OCI-LY7 (cell line): ENCODE measurements around the gene CATSPER4.

Source experiments
- EZH2phosphoT487 ChIP-seq: fragments of 200-600 bp; sonication (generic); IDR thresholded peaks from 2 replicates; pipeline ENCODE4 v1.6.1; 2018; ENCODE audit warnings: low read depth, borderline replicate concordance, mild to moderate bottlenecking, mixed run types, antibody characterized with exemption, low read length, moderate library complexity, mixed read lengths
- TF ChIP-seq, protein P1 (sequence below): fragments of 200-600 bp; sonication (generic); conservative IDR thresholded peaks from 2 replicates; pipeline ENCODE4 v1.5.1; 2014; ENCODE audit warnings: mild to moderate bottlenecking, antibody characterized with exemption, low read length, moderate library complexity, mixed read lengths

DNA sequence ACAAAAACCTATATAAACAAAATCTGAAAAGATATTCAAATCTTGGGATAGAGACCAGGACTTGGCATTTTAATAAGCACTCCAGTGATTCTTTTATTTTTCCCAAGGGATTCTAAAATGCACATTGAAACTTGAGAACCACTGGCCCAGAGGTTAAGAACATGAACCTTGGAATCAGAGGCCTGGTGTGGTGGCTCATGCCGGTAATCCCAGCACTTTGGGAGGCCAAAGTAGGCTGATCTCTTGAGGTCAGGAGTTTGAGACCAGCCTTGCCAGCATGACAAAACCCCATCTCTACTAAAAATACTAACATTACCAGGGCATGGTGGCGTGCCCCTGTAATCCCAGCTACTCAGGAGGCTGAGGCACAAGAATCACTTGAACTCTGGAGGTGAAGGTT, 30.7 kb downstream of the CATSPER4 start:
- TF ChIP-seq, protein P1, sequence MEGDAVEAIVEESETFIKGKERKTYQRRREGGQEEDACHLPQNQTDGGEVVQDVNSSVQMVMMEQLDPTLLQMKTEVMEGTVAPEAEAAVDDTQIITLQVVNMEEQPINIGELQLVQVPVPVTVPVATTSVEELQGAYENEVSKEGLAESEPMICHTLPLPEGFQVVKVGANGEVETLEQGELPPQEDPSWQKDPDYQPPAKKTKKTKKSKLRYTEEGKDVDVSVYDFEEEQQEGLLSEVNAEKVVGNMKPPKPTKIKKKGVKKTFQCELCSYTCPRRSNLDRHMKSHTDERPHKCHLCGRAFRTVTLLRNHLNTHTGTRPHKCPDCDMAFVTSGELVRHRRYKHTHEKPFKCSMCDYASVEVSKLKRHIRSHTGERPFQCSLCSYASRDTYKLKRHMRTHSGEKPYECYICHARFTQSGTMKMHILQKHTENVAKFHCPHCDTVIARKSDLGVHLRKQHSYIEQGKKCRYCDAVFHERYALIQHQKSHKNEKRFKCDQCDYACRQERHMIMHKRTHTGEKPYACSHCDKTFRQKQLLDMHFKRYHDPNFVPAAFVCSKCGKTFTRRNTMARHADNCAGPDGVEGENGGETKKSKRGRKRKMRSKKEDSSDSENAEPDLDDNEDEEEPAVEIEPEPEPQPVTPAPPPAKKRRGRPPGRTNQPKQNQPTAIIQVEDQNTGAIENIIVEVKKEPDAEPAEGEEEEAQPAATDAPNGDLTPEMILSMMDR, result no peak
- TF ChIP-seq EZH2phosphoT487, result no peak
